NCI-H2171 treated with DMSO at 0.1 percent for 48 hours (cell line): ENCODE data around the gene SRD5A3.
A peak's percentile ranks its signal among the peaks of the same experiment; 100 is the strongest.

Experiments used
- DNase-seq: peaks from one replicate; lab custom pipeline; 2025; lab: John Stamatoyannopoulos, UW

The SRD5A3 gene

DNA sequence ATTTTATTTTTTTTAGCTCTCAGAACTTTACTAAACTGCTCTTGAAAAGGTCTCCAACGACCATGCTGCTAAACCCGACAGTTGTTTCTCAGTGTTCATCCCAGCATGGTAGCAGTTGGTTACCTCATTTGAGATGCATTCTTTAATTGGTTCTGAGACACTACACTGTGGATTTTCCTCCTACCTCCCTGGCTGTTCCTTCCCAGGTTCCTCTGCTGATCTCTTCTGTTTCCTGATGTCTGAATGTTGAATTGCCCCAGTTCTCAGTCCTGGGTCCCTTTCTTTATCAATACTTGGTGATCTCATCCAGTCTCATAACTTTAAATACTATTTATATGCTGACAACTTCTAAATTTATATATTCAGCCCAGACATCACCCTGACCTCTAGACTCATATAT is 30.7 kb downstream of the SRD5A3 start:
- no peak for DNase-seq

- DNase-seq = no peak
Observed at GRCh38 chr4:55378617-55379467, 32.8 kb downstream of the SRD5A3 start.

GRCh38 chr4:55380576-55380975 is 34.5 kb downstream of the SRD5A3 start:
- no peak for DNase-seq

DNA sequence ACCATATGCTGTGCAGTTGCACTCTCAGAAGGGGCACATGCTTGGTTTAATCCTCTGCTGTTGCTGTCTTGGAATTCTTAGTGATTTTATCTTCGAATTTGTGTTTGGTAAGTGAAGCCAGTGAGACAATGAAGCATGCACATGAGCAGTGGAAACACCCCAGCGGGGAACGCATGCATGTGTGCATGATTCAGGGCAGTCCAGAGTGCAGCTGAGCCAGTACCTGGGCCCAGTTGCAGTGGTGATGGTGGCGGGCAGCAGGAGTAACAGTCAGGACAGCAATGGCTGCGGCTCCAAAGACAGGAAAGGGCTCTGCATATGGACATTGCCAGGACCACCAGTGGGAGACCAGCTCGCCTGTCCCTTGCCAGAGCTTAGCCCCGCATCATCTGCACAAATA is 35.5 kb downstream of the SRD5A3 start:
- DNase-seq = no peak

GRCh38 chr4:55382488-55383003 is 36.5 kb downstream of the SRD5A3 start:
- no peak for DNase-seq

- no peak for DNase-seq
Observed at GRCh38 chr4:55385201-55385649, 39.2 kb downstream of the SRD5A3 start.

- no peak for DNase-seq
Observed at GRCh38 chr4:55386073-55386472, 40.0 kb downstream of the SRD5A3 start.

DNA sequence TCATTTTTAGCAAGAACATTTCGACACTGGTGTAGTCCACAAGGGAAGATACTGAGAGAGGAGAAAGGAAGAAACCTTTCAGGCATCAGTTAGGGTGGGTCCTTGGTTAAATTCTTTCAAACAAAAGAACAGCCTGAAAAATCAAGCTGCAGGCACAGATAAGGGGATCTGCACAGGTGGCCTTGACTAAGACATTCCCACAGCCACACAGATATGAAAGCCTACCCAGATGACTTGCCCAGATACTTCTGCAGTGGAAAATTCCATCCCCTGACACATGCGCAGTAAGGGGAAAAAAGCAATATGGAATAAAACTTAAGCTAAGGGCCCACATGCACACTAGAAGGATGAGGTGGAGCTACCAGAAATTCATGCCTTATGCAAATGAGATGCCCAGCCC is 40.8 kb downstream of the SRD5A3 start:
- no peak for DNase-seq

DNA sequence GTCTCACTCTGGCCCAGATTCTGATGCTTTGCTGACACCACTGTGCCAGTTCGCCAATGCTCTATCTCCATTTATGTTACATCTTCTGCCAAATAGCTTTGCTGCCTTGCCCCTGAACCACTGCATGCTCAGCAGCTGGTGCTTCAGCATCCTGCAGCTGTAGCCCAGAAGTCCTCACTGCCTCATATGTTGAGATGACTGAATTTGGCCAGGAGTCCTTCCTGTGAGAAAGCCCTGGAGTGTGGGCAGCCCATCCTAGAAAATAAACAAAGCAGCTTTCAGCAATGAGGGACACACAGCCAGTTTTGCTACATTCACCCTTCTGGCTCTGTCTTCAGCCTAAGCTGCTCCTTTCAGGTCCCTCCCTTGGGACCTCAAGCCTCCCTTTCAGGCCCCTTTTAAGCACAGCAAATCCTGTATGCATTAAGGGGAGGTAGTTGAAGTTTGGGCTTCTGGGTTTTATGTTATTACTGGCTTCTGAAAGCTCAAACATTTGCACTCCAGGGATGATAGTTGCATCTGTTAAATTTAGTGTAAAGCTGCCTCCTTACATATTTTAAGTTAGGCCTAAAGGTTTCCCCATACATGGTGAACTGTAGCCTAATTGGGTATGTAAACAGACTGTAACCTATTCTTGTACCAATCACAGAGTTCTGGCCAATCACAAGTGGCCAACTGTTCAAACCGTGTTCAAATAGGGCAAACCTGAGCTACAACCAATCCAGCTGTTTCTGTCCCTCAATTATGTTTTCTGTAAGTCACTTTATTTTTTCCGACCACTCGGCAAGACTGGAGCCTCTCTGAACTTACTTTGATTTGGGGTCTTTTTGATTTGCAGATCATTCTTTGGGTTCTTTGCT is 47.6 kb downstream of the SRD5A3 start:
- no peak for DNase-seq

DNA sequence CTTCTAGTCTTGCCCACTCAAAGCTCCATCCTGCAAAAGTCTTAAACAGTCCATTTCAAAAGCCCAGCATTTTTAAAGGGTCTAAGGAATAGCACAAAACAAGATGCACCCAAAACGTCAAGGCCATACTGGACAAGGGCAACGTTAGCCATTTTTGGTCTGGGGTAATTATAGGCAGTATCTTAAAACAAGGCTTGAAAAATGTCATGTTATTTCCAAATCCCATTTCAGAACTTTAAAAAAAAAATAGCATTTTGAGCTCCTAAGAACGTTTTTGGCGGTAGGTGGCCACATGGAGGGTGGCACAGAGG is 49.1 kb downstream of the SRD5A3 start:
- no peak for DNase-seq

- peak; percentile 74 for DNase-seq
Observed at GRCh38 chr4:55395529-55396307, 49.7 kb downstream of the SRD5A3 start, which contains the start of gene TMEM165. TMEM165 (plus strand) TSS chr4:55395957; CDS start chr4:55396190, 233 bp downstream.

DNA sequence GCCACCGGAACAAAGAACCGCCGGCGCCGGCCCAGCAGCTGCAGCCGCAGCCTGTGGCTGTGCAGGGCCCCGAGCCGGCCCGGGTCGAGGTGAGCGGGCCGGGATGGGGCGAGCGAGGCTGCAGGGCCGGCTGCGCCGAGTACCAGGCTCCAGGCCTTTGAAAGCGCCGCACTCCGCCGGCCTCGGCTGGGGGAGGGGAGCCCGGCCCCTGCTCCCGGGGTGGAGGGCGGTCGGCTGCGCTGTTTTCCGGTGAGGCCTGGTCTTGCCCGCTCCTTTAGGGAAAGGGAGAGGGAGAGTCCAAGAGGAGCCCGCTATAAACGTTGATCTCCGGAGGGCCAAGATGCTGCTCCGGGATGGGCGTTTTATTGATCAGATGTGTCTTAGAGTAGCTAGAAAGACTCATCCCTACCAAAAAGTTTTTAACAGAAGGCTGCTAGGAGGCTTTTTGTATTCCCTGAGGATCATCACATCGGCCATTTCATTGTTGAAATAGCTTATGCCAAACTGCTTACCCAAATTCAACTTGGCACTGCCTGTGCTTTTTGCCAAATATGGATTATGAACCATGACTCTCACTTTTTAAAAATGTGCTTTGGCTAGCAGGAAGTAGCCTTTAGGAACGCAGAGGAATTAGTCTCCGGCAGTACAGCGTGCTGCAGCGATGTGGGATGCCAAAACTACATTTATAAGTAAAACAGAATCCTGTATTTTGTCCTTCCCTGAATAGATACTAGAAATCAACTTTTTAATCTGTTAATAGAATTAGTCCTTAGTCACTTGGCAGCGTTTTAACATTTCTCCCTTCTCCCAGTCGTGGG is 50.5 kb downstream of the SRD5A3 start:
- peak; percentile 29 for DNase-seq

DNA sequence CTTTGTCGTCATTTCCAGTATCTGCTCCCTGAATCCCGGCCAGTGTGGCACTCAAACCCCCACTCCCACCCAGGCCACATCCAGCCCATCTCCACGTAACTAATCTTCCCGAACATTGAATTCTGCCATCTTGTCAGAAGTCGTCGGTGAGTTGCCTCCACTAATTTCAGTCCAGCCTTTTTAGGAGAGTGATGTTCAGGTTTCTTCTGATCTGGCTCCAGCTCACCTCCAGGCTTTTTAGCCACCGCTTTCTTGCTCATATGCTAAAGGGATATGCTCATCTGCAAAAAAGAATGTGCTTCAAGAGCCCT is 51.0 kb downstream of the SRD5A3 start:
- DNase-seq = peak; percentile 6

GRCh38 chr4:55397520-55398321 is 51.7 kb downstream of the SRD5A3 start:
- DNase-seq = no peak

DNA sequence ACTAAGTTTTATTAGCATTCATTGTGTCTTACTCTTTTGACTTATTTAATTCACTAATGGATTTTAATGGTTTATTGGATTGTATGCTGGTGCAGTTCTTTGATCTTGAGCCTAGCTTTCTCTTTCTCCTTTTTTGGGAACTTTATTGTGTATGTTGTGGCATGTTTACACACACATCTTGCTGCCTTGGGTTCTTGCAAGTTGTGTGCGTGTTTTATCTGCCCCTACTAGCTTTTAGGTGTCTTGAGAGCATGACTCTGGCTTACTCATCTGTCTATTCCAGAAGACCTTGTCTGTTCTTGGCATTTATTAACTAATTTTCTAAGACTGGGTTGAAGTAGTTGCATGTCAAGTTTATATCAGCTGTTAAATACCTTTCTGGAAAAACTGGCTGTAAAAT is 52.4 kb downstream of the SRD5A3 start:
- DNase-seq = no peak

- DNase-seq = no peak
Observed at GRCh38 chr4:55398966-55399365, 52.9 kb downstream of the SRD5A3 start.

DNA sequence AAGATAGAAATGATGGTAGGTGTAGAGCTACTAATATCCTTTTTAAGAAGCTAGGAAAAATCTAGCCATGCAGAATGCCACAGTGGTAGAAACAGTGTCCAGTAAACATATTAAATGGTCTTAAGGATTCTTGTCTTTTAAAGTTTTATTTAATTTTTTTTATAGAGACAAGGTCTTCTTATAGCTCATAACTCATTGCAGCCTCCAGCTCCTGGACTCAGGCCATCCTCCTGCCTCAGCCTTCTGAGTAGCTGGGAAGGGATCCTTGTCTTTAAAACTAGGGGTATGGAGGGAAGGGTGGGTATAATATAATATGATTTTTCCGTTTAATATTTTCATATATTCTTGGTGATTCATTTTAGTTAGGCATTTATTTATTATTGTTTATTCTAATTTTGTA is 53.5 kb downstream of the SRD5A3 start:
- DNase-seq = no peak

GRCh38 chr4:55405073-55405472 is 59.0 kb downstream of the SRD5A3 start:
- no peak for DNase-seq

DNA sequence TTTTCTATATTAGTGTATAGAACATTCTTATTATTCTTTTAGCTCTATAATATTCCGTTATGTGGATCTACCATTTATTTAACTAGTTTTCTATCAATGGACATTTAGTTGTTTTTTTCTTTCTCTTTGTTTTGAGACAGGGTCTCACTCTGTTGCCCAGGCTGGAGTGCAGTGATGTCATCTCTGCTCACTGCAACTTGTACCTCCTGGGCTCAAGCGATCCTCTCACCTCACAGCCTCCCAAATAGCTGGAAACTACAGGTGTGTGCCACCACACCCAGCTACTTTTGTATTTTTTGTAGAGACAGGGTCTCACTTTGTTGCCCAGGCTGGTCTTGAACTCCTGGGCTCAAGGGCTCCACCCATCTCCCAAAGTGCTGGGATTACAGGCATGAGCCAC is 60.5 kb downstream of the SRD5A3 start:
- no peak for DNase-seq

- DNase-seq = no peak
Observed at GRCh38 chr4:55407119-55407518, 61.1 kb downstream of the SRD5A3 start.

DNA sequence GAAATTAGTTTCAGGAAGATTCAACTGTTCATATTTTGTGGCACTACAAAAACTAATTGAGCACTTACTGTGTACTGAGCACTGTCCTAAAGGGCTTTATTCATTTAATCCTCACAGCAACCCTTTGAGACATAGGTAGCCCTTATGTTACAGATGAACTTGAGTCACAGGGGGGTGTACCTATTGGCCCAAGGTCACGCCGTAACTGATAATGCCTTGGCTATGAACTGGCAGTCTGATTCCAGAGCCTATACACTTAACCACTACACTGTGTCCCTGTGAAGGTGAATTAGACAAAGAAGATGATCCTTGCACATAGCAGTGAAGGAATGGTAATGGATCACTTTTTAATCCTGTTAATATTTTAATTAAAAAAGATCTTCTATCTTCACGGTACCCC is 61.7 kb downstream of the SRD5A3 start:
- no peak for DNase-seq
